Retina (tissue), 1 donor: ENCODE measurements around the gene NEK4.
"Not testable (repeated sequence)": the region's sequence is repeated elsewhere in the genome, so short reads cannot be mapped to it uniquely, and the experiment has no call there.

Experiments used
- DNase-seq: peaks from one replicate; pipeline ENCODE4 v3.0.0-alpha.2; 2016

NEK4 gene

GRCh38 chr3:52777959-52778805, 7.4 kb upstream of the NEK4 start:
- no peak for DNase-seq

GRCh38 chr3:52777127-52777958, 6.6 kb upstream of the NEK4 start, which contains the start of gene ITIH1:
Gene ITIH1 (plus strand): TSS chr3:52777599. CDS start chr3:52777616, 17 bp downstream.
- DNase-seq: no peak

- not testable (repeated sequence) for DNase-seq
Measured at GRCh38 chr3:52776486-52776885, 5.7 kb upstream of the NEK4 start.

- no peak for DNase-seq
Measured at GRCh38 chr3:52775877-52776276, 5.1 kb upstream of the NEK4 start.

- DNase-seq: no peak
Measured at GRCh38 chr3:52774901-52775864, 4.4 kb upstream of the NEK4 start.

- DNase-seq: no peak
Measured at GRCh38 chr3:52774066-52774713, 3.5 kb upstream of the NEK4 start.

- no peak for DNase-seq
Measured at GRCh38 chr3:52773361-52774065, 2.8 kb upstream of the NEK4 start.

GRCh38 chr3:52771702-52772101, 962 bp upstream of the NEK4 start:
- DNase-seq: no peak

- no peak for DNase-seq
Measured at GRCh38 chr3:52771334-52771681, 568 bp upstream of the NEK4 start.

- DNase-seq: peak; percentile 31
Measured at GRCh38 chr3:52769786-52770455, 819 bp downstream of the NEK4 start.

GRCh38 chr3:52763466-52763865, 7.3 kb downstream of the NEK4 start:
- no peak for DNase-seq

GRCh38 chr3:52756141-52756540, 14.6 kb downstream of the NEK4 start:
- no peak for DNase-seq

GRCh38 chr3:52754373-52754772, 16.4 kb downstream of the NEK4 start:
- no peak for DNase-seq

GRCh38 chr3:52752045-52752660, 18.6 kb downstream of the NEK4 start:
- no peak for DNase-seq

- no peak for DNase-seq
Measured at GRCh38 chr3:52743721-52744120, 27.0 kb downstream of the NEK4 start.

- DNase-seq: no peak
Measured at GRCh38 chr3:52743152-52743551, 27.6 kb downstream of the NEK4 start.

GRCh38 chr3:52742418-52743041, 28.2 kb downstream of the NEK4 start:
- DNase-seq: peak; percentile 3

GRCh38 chr3:52739730-52740129, 31.0 kb downstream of the NEK4 start:
- no peak for DNase-seq

- DNase-seq: no peak
Measured at GRCh38 chr3:52733256-52733891, 37.4 kb downstream of the NEK4 start.

GRCh38 chr3:52731590-52731989, 39.1 kb downstream of the NEK4 start:
- DNase-seq: no peak
